OCI-LY1 (cell line): ENCODE data around the gene CTNNA3.

Source experiments
- CTCF ChIP-seq: fragments of 200-600 bp; sonication (generic), shearing (Covaris generic); IDR thresholded peaks from 2 replicates; pipeline ENCODE4 v1.5.1; 2017; ENCODE audit warnings: mild to moderate bottlenecking, antibody characterized with exemption, low read length, moderate library complexity, mixed read lengths
- EZH2 ChIP-seq: fragments of 200-600 bp; sonication (generic), shearing (Covaris generic); IDR thresholded peaks from 2 replicates; pipeline ENCODE4 v1.8.0; 2017; ENCODE audit warnings: borderline replicate concordance, mixed run types, mild to moderate bottlenecking, antibody characterized with exemption, low read length, moderate library complexity, mixed read lengths

GRCh38 chr10:66651308-66652082 lies 1044.5 kb downstream of the CTNNA3 start:
- no peak for TF ChIP-seq CTCF
- no peak for TF ChIP-seq EZH2
